DOHH2 (cell line): ENCODE measurements around the gene PARP4.

Experiments used
- CTCF ChIP-seq: fragments of 200-600 bp; sonication (generic); IDR thresholded peaks from one replicate; pipeline ENCODE4 v1.5.1; 2014; ENCODE audit warnings: antibody characterized with exemption, mild to moderate bottlenecking, low read depth, low read length; ENCODE audit not compliant: poor library complexity, severe bottlenecking
- EZH2phosphoT487 ChIP-seq: fragments of 200-600 bp; sonication (generic); IDR thresholded peaks from 2 replicates; pipeline ENCODE4 v1.6.1; 2017; ENCODE audit warnings: borderline replicate concordance, mild to moderate bottlenecking, antibody characterized with exemption, low read length, moderate library complexity, mixed read lengths

DNA sequence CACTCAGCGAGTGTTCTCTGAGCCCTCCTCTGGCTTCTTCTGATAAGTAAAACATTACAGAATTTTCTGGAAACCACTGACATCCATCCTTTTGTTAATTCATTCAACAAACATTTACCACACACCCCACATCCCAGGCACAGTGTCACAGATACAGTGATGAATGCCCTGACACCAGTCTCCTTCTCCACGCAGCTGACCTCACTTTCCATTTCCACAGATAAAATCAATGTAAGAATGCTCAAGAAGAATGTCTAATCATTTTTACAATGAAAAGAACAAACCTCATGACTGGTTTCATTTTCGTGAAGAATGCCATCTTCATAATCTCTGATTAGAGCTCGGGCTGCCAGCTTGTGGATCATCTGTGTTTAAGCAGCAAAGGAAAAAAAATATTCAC, 69.2 kb downstream of the PARP4 start:
- TF ChIP-seq CTCF: no peak
- no peak for TF ChIP-seq EZH2phosphoT487
